Testis (tissue), 2 donors: Measurements from ENCODE around the gene DLG2.

Experiments used
- POLR2A ChIP-seq: fragments of 450-650 bp; IDR thresholded peaks from one replicate; pipeline ENCODE4 v1.6.1; 2017; ENCODE audit warnings: antibody characterized with exemption, mild to moderate bottlenecking, moderate library complexity
- TF ChIP-seq, protein P1 (sequence below), 3 experiments: fragments of 450-650 bp in 2 of 3; fragments of 200-600 bp in 1 of 3; sonication (generic) in 1 of 3; IDR thresholded peaks; one replicate each; pipeline ENCODE4 v1.5.1; 2016 to 2019; ENCODE audit warnings: antibody characterized with exemption in 3 of 3, mild to moderate bottlenecking in 2 of 3, moderate library complexity in 1 of 3

- TF ChIP-seq, protein P1, sequence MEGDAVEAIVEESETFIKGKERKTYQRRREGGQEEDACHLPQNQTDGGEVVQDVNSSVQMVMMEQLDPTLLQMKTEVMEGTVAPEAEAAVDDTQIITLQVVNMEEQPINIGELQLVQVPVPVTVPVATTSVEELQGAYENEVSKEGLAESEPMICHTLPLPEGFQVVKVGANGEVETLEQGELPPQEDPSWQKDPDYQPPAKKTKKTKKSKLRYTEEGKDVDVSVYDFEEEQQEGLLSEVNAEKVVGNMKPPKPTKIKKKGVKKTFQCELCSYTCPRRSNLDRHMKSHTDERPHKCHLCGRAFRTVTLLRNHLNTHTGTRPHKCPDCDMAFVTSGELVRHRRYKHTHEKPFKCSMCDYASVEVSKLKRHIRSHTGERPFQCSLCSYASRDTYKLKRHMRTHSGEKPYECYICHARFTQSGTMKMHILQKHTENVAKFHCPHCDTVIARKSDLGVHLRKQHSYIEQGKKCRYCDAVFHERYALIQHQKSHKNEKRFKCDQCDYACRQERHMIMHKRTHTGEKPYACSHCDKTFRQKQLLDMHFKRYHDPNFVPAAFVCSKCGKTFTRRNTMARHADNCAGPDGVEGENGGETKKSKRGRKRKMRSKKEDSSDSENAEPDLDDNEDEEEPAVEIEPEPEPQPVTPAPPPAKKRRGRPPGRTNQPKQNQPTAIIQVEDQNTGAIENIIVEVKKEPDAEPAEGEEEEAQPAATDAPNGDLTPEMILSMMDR (IDR thresholded peaks at IDR 0.05), result no peak
- TF ChIP-seq POLR2A, result no peak
These were observed 242.0 kb downstream of the DLG2 start for GRCh38 chr11:85385111-85385510.
